Measurements from ENCODE around the gene PRKAA2.

PRKAA2 gene

DNA sequence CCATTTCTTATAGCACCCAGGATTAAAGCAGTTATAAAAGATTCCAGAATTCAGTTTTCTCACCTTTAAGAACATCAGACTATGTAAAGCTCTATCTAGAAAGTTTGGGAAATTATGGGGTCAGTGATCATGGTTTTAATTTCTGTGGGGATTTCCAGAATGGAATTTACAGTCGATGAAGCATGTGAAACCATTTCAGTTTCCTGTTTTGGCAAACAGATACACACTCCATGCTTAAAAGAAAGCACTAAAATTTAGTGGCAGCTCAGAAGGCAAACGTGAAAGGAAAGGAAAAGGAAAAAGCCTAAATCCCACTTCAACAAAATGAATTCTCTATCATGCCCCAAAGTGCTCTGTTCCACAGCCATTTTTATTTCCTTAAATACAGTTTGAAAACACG lies 113.7 kb downstream of the PRKAA2 start:
- Histone ChIP-seq H3K9ac (ENCODE audit: low read depth, low read length) (no peak overlapping the region), H3K4me2 (ENCODE audit: insufficient read depth, low read length) (no peak overlapping the region), H3K27me3 (ENCODE audit: insufficient read depth, low read length, poor library complexity) (no peaks in the 10 kb centered on the region), H3K36me3 (ENCODE audit: insufficient read depth, low read length) (no peaks in the 10 kb centered on the region), H3K79me2 (ENCODE audit: insufficient read depth, low read length) (no peaks in the 10 kb centered on the region), H3K9me3 (ENCODE audit: insufficient read depth, low read length, severe bottlenecking) (no peaks in the 10 kb centered on the region), H3K4me1 (ENCODE audit: insufficient read depth, low read length) (no peaks in the 10 kb centered on the region), H2AFZ (ENCODE audit: low read depth, low read length) (no peak overlapping the region), H4K20me1 (ENCODE audit: insufficient read depth, low read length) (no peaks in the 10 kb centered on the region), H3K4me3 (ENCODE audit: low read depth in 1 of 2, low read length in 2 of 2) (no peak overlapping the region), H3K27ac (ENCODE audit: low read length) (no peak overlapping the region)
- ATAC-seq (ENCODE audit: insufficient read depth, low read depth), result no peak
- TF ChIP-seq, protein P1, sequence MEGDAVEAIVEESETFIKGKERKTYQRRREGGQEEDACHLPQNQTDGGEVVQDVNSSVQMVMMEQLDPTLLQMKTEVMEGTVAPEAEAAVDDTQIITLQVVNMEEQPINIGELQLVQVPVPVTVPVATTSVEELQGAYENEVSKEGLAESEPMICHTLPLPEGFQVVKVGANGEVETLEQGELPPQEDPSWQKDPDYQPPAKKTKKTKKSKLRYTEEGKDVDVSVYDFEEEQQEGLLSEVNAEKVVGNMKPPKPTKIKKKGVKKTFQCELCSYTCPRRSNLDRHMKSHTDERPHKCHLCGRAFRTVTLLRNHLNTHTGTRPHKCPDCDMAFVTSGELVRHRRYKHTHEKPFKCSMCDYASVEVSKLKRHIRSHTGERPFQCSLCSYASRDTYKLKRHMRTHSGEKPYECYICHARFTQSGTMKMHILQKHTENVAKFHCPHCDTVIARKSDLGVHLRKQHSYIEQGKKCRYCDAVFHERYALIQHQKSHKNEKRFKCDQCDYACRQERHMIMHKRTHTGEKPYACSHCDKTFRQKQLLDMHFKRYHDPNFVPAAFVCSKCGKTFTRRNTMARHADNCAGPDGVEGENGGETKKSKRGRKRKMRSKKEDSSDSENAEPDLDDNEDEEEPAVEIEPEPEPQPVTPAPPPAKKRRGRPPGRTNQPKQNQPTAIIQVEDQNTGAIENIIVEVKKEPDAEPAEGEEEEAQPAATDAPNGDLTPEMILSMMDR (IDR thresholded peaks at IDR 0.05; ENCODE audit: borderline replicate concordance, extremely low read depth, low read length, poor library complexity, severe bottlenecking), result no peak
- TF ChIP-seq EZH2 (IDR thresholded peaks at IDR 0.05; ENCODE audit: borderline replicate concordance, low read depth, low read length, severe bottlenecking), result no peak
- DNase-seq, result no peak
